ENCODE data around the gene LRRC28.

Gene LRRC28

DNA sequence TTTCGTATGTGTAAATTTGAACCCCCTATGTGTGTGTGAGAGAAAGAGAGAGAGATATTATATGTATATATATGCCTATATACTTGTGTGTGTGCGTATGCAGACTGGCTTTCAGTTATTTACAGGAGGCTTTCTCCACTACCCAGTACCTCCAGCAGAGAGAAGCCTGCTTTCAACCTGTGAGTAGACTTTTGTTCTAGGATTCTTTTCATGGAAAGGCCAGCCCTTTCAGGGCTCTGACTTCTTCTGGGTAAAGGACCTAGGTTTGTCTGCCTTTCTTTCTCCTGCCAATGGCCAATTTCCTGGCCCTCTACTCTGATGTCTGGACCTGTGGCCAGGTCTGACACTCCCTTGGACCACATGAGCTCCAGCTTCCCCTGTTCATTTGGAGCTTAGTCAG is 23.8 kb downstream of the LRRC28 start:
- no peak overlapping the region for H3K4me3 ChIP-seq (ENCODE audit: low read length)
- H3K4me1 ChIP-seq (ENCODE audit: insufficient read depth, low read length), result peaks cover 7% of the 10 kb centered on the region
- H3K27ac ChIP-seq (ENCODE audit: low read depth, low read length), result no peak overlapping the region
- no peaks in the 10 kb centered on the region for H3K9me3 ChIP-seq (ENCODE audit: insufficient read depth, low read depth, low read length)
- H3K36me3 ChIP-seq (ENCODE audit: insufficient read depth, low read length), result no peaks in the 10 kb centered on the region
- H3K9ac ChIP-seq (ENCODE audit: low read depth, low read length), result no peak overlapping the region
- 92% methylated on average over 1 of the region's 2 CpGs for WGBS
- H3K27me3 ChIP-seq (ENCODE audit: insufficient read depth, low read length), result no peaks in the 10 kb centered on the region

GRCh38 chr15:99275525-99276128 is 24.3 kb downstream of the LRRC28 start:
- 87% methylated on average over 9 of the region's 9 CpGs for WGBS
- no peaks in the 10 kb centered on the region for H3K9me3 ChIP-seq (ENCODE audit: insufficient read depth, low read depth, low read length)
- H3K4me1 ChIP-seq (ENCODE audit: insufficient read depth, low read length), result peaks cover 7% of the 10 kb centered on the region
- H3K4me3 ChIP-seq (ENCODE audit: low read length), result no peak overlapping the region
- no peak overlapping the region for H3K9ac ChIP-seq (ENCODE audit: low read depth, low read length)
- no peaks in the 10 kb centered on the region for H3K27me3 ChIP-seq (ENCODE audit: insufficient read depth, low read length)
- H3K27ac ChIP-seq (ENCODE audit: low read depth, low read length), result no peak overlapping the region
- H3K36me3 ChIP-seq (ENCODE audit: insufficient read depth, low read length), result no peaks in the 10 kb centered on the region

DNA sequence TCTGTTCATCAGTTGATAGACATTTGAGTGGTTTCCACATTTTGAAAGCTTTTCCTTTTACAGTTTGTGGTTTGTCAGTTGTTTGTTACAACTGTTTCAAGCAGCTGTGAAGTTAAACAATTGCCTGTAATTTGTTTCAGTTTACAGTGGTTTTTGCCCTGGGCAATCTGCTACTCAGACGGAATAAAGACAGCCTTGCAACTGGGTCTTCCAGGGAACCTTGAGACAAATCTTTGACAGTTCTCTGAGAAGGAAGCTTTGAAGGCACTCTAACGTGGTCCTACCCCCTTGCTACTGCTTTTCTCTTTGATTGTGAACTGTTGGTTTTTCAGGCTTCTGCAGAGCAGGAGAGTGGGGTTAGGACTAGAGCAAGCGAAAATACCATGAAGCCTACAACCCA is 28.0 kb downstream of the LRRC28 start:
- H3K36me3 ChIP-seq (ENCODE audit: insufficient read depth, low read length), result no peaks in the 10 kb centered on the region
- no peaks in the 10 kb centered on the region for H3K27me3 ChIP-seq (ENCODE audit: insufficient read depth, low read length)
- peaks cover 7% of the 10 kb centered on the region for H3K4me1 ChIP-seq (ENCODE audit: insufficient read depth, low read length)
- no peak overlapping the region for H3K9ac ChIP-seq (ENCODE audit: low read depth, low read length)
- H3K4me3 ChIP-seq (ENCODE audit: low read length), result no peak overlapping the region
- H3K27ac ChIP-seq (ENCODE audit: low read depth, low read length), result no peak overlapping the region
- no peaks in the 10 kb centered on the region for H3K9me3 ChIP-seq (ENCODE audit: insufficient read depth, low read depth, low read length)
- 92% methylated on average over 3 of the region's 3 CpGs for WGBS

- Histone ChIP-seq H3K4me3 (ENCODE audit: low read length) (no peak overlapping the region), H3K27ac (ENCODE audit: low read depth, low read length) (no peak overlapping the region), H3K27me3 (ENCODE audit: insufficient read depth, low read length) (no peaks in the 10 kb centered on the region), H3K36me3 (ENCODE audit: insufficient read depth, low read length) (no peaks in the 10 kb centered on the region), H3K9ac (ENCODE audit: low read depth, low read length) (no peak overlapping the region), H3K9me3 (ENCODE audit: insufficient read depth, low read depth, low read length) (no peaks in the 10 kb centered on the region), H3K4me1 (ENCODE audit: insufficient read depth, low read length) (peaks cover 7% of the 10 kb centered on the region)
- WGBS, result 100% methylated on average over 3 of the region's 3 CpGs
Measured at GRCh38 chr15:99279827-99280226, 28.5 kb downstream of the LRRC28 start.

- Histone ChIP-seq H3K4me3 (ENCODE audit: low read length) (no peak overlapping the region), H3K27me3 (ENCODE audit: insufficient read depth, low read length) (no peaks in the 10 kb centered on the region)
Measured at GRCh38 chr15:99282121-99282520, 30.8 kb downstream of the LRRC28 start.

GRCh38 chr15:99282586-99282985 is 31.3 kb downstream of the LRRC28 start:
- 94% methylated on average over 4 of the region's 5 CpGs for WGBS
- no peaks in the 10 kb centered on the region for H3K4me1 ChIP-seq (ENCODE audit: insufficient read depth, low read length)
- no peaks in the 10 kb centered on the region for H3K9me3 ChIP-seq (ENCODE audit: insufficient read depth, low read depth, low read length)
- H3K36me3 ChIP-seq (ENCODE audit: insufficient read depth, low read length), result no peaks in the 10 kb centered on the region
- H3K4me3 ChIP-seq (ENCODE audit: low read length), result no peak overlapping the region
- H3K9ac ChIP-seq (ENCODE audit: low read depth, low read length), result no peak overlapping the region
- H3K27me3 ChIP-seq (ENCODE audit: insufficient read depth, low read length), result no peaks in the 10 kb centered on the region
- no peak overlapping the region for H3K27ac ChIP-seq (ENCODE audit: low read depth, low read length)

More at GRCh38 chr15:99282121-99282520, 30.8 kb downstream of the LRRC28 start:
- Histone ChIP-seq H3K36me3 (ENCODE audit: insufficient read depth, low read length) (no peaks in the 10 kb centered on the region), H3K9ac (ENCODE audit: low read depth, low read length) (no peak overlapping the region), H3K9me3 (ENCODE audit: insufficient read depth, low read depth, low read length) (no peaks in the 10 kb centered on the region), H3K27ac (ENCODE audit: low read depth, low read length) (no peak overlapping the region), H3K4me1 (ENCODE audit: insufficient read depth, low read length) (no peaks in the 10 kb centered on the region)

DNA sequence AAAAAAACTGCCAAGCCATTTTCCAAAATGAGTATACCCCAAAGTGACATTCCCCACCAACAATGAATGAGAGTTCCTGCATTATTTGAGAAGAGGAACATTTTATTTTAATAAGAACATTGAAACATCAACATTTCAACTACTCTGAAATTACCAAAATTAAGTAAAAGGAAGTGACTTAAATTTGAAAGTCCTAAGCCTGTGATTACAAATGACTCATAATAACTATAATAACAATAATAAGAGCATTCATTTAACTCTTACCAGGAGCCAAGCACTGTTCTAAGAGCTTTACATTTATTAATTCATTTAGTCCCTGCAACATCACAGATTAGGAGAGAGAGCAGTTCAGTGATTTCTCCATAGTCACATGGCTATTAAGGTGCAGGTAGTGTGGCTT is 32.4 kb downstream of the LRRC28 start:
- Histone ChIP-seq H3K9me3 (ENCODE audit: insufficient read depth, low read depth, low read length) (no peaks in the 10 kb centered on the region), H3K9ac (ENCODE audit: low read depth, low read length) (no peak overlapping the region), H3K27me3 (ENCODE audit: insufficient read depth, low read length) (no peaks in the 10 kb centered on the region), H3K27ac (ENCODE audit: low read depth, low read length) (no peak overlapping the region), H3K4me3 (ENCODE audit: low read length) (no peak overlapping the region), H3K36me3 (ENCODE audit: insufficient read depth, low read length) (no peaks in the 10 kb centered on the region), H3K4me1 (ENCODE audit: insufficient read depth, low read length) (no peaks in the 10 kb centered on the region)

DNA sequence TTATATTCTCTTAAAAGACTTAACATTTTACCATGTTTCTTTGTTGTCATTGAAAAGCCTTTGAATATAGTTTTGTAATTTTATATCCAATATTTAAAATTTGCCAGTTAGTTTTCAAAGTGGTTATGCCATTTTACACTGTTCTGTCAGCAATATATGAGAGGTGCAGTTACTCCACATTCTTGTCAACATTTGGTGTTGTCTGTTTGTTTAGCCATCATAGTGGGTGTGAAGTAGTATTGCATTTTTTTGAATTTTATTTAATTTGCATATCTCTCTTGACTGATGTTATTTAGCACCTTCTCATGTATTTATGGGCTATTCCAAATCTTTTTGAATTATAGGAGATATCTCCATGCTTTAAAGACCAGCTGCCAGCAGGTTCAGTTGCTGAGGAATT is 40.4 kb downstream of the LRRC28 start:
- Histone ChIP-seq H3K4me3 (ENCODE audit: low read length) (no peak overlapping the region), H3K36me3 (ENCODE audit: insufficient read depth, low read length) (0 out of 2 replicates have a peak, but pooled peaks cover 5% of the 10 kb centered on the region), H3K27me3 (ENCODE audit: insufficient read depth, low read length) (no peaks in the 10 kb centered on the region), H3K9ac (ENCODE audit: low read depth, low read length) (no peak overlapping the region), H3K27ac (ENCODE audit: low read depth, low read length) (no peak overlapping the region), H3K9me3 (ENCODE audit: insufficient read depth, low read depth, low read length) (peaks cover 10% of the 10 kb centered on the region; the same call in 1 of the 2 replicates), H3K4me1 (ENCODE audit: insufficient read depth, low read length) (peaks cover 16% of the 10 kb centered on the region; the same call in 1 of the 2 replicates)

GRCh38 chr15:99295840-99296239 is 44.6 kb downstream of the LRRC28 start:
- no peaks in the 10 kb centered on the region for H3K27me3 ChIP-seq (ENCODE audit: insufficient read depth, low read length)
- no peak overlapping the region for H3K4me3 ChIP-seq (ENCODE audit: low read length)
- 0 out of 2 replicates have a peak, but pooled peaks cover 5% of the 10 kb centered on the region for H3K36me3 ChIP-seq (ENCODE audit: insufficient read depth, low read length)
- H3K9ac ChIP-seq (ENCODE audit: low read depth, low read length), result no peak overlapping the region
- peaks cover 16% of the 10 kb centered on the region; the same call in 1 of the 2 replicates for H3K4me1 ChIP-seq (ENCODE audit: insufficient read depth, low read length)
- peak overlapping the region; percentile 6; the same call in 1 of the 2 replicates for H3K27ac ChIP-seq (ENCODE audit: low read depth, low read length)
- peaks cover 10% of the 10 kb centered on the region; the same call in 1 of the 2 replicates for H3K9me3 ChIP-seq (ENCODE audit: insufficient read depth, low read depth, low read length)

GRCh38 chr15:99296386-99296785 is 45.1 kb downstream of the LRRC28 start:
- no peak overlapping the region for H3K4me3 ChIP-seq (ENCODE audit: low read length)
- H3K27ac ChIP-seq (ENCODE audit: low read depth, low read length), result peak overlapping the region; percentile 13; the same call in 1 of the 2 replicates
- no peak overlapping the region for H3K9ac ChIP-seq (ENCODE audit: low read depth, low read length)
- H3K27me3 ChIP-seq (ENCODE audit: insufficient read depth, low read length), result no peaks in the 10 kb centered on the region
- 0 out of 2 replicates have a peak, but pooled peaks cover 5% of the 10 kb centered on the region for H3K36me3 ChIP-seq (ENCODE audit: insufficient read depth, low read length)
- 100% methylated on average over 2 of the region's 2 CpGs for WGBS
- peaks cover 10% of the 10 kb centered on the region; the same call in 1 of the 2 replicates for H3K9me3 ChIP-seq (ENCODE audit: insufficient read depth, low read depth, low read length)
- H3K4me1 ChIP-seq (ENCODE audit: insufficient read depth, low read length), result peaks cover 16% of the 10 kb centered on the region; the same call in 1 of the 2 replicates

DNA sequence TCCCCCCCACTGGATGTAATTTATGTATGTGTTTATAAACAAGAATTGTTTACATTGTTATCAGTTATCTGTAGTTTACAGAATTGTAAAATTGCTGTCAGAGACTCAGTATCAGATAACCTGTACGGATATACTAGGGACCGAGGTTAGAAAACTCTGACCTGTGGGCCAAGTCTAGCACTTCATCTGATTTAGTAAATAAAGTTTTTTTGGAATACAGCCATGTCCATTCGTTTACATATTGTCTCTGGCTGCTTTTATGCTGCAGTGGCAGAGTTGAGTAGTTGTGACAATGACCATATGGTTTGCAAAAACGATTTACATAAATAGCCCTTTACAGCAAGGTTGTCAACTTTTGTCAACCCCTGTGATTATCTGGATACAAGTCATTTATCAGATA is 52.6 kb downstream of the LRRC28 start:
- no peaks in the 10 kb centered on the region for H3K27me3 ChIP-seq (ENCODE audit: insufficient read depth, low read length)
- no peak overlapping the region for H3K4me3 ChIP-seq (ENCODE audit: low read length)
- H3K27ac ChIP-seq (ENCODE audit: low read depth, low read length), result no peak overlapping the region
- no peaks in the 10 kb centered on the region for H3K36me3 ChIP-seq (ENCODE audit: insufficient read depth, low read length)
- no peak overlapping the region for H3K9ac ChIP-seq (ENCODE audit: low read depth, low read length)
- no peaks in the 10 kb centered on the region for H3K9me3 ChIP-seq (ENCODE audit: insufficient read depth, low read depth, low read length)
- 89% methylated on average over 4 of the region's 4 CpGs for WGBS
- peaks cover 34% of the 10 kb centered on the region for H3K4me1 ChIP-seq (ENCODE audit: insufficient read depth, low read length)
